Measurements from ENCODE around the gene BICDL2.

The BICDL2 gene

DNA sequence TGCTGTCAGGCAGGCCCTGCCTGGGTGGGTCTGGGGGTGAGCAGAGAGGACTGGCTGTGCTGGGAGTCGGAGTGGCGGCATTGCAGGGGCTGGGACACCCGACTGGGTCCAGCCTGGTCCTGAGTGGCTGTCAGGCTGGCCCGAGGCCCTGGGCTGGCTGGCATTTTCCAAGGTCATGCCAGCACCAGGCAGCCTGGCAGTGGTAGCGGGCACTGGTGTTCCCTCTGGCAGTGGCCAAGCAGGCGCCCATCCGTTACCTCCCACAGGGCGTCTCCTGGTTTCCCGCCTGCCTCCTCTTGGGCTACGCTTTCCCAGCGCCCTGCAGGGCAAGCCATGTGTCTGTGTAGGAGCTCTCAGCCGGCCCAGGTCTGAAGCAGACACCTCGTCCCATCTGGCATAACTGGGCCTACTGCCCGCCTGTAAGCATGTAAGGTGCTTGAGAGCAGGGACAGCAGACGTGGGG is 50.8 kb downstream of the BICDL2 start:
- DNase-seq (ENCODE audit: low spot score): no peak
- in situ Hi-C loops (cut with MboI; ENCODE audit: low pct_unique_long_range_greater_than_20kb, low sequenced_read_pairs, unreplicated experiment): no loop called here
- TF ChIP-seq, protein P1, sequence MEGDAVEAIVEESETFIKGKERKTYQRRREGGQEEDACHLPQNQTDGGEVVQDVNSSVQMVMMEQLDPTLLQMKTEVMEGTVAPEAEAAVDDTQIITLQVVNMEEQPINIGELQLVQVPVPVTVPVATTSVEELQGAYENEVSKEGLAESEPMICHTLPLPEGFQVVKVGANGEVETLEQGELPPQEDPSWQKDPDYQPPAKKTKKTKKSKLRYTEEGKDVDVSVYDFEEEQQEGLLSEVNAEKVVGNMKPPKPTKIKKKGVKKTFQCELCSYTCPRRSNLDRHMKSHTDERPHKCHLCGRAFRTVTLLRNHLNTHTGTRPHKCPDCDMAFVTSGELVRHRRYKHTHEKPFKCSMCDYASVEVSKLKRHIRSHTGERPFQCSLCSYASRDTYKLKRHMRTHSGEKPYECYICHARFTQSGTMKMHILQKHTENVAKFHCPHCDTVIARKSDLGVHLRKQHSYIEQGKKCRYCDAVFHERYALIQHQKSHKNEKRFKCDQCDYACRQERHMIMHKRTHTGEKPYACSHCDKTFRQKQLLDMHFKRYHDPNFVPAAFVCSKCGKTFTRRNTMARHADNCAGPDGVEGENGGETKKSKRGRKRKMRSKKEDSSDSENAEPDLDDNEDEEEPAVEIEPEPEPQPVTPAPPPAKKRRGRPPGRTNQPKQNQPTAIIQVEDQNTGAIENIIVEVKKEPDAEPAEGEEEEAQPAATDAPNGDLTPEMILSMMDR (IDR thresholded peaks at IDR 0.05; ENCODE audit: extremely low read depth, insufficient read depth, missing control alignments): no peak

DNA sequence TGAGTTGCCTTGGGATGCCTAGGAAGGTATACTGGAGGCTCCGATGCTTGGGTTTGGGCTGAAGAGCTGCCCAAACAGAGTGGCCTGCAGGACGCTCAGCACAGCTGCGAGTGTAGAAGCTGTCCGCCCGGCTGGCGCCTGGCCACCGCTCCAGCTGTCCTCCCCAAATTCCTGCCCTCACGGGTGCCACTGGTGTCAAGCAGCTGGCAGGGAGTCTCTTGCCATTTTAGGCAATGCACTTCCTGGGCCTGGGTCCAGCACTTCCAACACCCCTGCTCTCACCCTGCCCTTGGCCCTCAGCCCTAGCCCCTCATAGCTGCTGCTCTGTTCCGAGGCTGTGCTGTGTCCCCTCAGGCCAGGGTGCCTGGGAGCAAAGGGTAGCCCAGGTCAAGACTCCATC is 51.3 kb downstream of the BICDL2 start:
- DNase-seq (ENCODE audit: low spot score): no peak
- TF ChIP-seq, protein P1 (IDR thresholded peaks at IDR 0.05; ENCODE audit: extremely low read depth, insufficient read depth, missing control alignments): no peak
- in situ Hi-C loops (cut with MboI; ENCODE audit: low pct_unique_long_range_greater_than_20kb, low sequenced_read_pairs, unreplicated experiment): no loop called here

DNA sequence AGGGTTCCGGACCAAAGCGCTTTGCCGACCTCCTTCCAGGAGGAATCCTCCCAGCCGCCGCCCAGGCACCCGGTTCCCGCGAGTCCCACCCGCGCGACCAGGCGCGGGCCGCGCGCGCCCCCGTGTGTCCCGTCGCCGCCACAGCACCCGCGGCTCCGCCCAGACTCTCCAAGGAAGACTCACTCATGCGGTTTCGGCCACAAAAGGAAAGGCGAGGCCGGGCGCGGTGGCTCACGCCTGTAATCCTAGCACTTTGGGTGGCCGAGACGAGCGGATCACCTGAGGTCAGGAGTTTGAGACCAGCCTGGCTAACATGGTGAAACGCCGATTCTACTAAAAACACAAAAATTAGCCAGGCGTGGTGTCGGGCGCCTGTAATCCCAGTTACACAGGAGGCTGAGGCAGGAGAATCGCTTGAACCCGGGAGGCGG is 53.0 kb downstream of the BICDL2 start:
- in situ Hi-C loops (cut with MboI; ENCODE audit: low pct_unique_long_range_greater_than_20kb, low sequenced_read_pairs, unreplicated experiment): no loop called here
- DNase-seq (ENCODE audit: low spot score): peak; percentile 92
- TF ChIP-seq, protein P1 (IDR thresholded peaks at IDR 0.05; ENCODE audit: extremely low read depth, insufficient read depth, missing control alignments): peak; percentile 98

DNA sequence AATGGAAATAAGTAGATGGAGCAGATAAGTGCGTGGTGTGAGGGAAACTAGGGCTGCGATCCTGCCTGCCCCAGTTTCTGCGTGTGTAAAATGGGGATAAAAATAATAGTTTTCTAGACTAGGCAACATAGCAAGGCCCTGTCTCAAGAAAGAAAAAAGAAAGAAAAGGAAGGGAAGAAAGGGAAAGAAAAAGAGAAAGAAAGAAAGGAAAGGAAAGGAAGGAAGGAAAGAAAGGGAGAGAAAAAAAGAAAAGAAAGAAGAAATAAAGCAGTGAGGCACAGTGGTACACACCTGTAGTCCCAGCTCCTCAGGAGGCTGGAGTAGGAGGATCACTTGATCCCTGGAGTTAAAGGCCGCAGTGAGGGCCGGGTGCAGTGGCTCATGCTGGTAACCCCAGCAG is 54.3 kb downstream of the BICDL2 start:
- no peak for DNase-seq (ENCODE audit: low spot score)
- in situ Hi-C loops (cut with MboI; ENCODE audit: low pct_unique_long_range_greater_than_20kb, low sequenced_read_pairs, unreplicated experiment): no loop called here
- TF ChIP-seq, protein P1 (IDR thresholded peaks at IDR 0.05; ENCODE audit: extremely low read depth, insufficient read depth, missing control alignments): no peak

DNA sequence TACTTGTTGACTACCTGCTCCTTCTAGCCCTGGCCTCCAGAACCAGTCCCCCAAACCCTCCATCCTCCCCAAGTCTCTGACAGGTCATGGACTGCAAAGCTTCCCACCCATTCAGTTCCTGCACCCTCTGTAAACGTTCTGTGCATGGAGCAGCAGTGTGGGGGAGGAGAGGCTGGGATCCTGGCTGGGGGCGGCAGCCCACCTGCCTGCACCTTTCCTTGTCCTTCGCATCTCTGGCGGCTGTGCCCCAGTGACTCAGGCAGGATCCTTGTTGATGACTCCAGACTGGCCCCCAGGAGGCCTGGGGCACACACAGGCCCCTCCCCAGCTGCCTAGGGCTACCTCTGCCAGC is 54.9 kb downstream of the BICDL2 start:
- in situ Hi-C loops (cut with MboI; ENCODE audit: low pct_unique_long_range_greater_than_20kb, low sequenced_read_pairs, unreplicated experiment): no loop called here
- TF ChIP-seq, protein P1 (IDR thresholded peaks at IDR 0.05; ENCODE audit: extremely low read depth, insufficient read depth, missing control alignments): no peak
- DNase-seq (ENCODE audit: low spot score): no peak

DNA sequence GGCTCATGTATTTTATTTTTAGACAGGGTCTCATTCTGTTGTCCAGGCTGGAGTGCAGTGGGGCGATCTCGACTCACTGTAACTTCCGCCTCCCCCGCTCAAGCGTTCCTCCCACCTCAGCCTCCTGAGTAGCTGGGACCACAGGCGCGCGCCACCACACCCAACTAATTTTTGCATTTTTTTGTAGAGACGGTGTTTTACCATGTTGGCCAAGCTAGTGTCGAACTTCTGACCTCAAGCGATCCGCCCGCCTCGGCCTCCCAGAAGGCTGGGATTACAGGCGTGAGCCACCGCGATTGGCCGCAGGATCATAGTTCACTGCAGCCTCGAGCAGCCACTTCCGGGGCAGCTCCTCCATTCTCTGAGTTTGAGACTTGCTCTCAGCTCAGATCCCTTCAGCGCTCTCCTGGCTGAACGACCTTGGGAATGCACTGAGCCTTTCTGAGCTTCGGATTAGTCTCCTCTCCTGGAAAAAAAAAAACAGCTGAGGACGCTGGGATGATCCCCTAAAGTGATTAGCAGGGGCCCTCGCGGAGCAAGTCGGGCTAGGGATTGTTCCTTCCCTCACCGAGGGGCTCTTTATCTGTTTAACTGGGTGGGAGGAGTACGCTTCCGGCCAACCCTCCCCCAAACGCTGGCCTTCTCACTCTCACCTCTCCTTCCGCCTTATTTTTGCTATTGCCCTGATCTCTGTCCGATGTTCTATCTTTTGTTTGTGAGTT is 55.4 kb downstream of the BICDL2 start:
- TF ChIP-seq, protein P1 (IDR thresholded peaks at IDR 0.05; ENCODE audit: extremely low read depth, insufficient read depth, missing control alignments): no peak
- DNase-seq (ENCODE audit: low spot score): no peak
- in situ Hi-C loops (cut with MboI; ENCODE audit: low pct_unique_long_range_greater_than_20kb, low sequenced_read_pairs, unreplicated experiment): no loop called here
